Activated naive CD8-positive, alpha-beta T cell treated with anti-CD3 and anti-CD28 coated beads, Interleukin-2, amount 50 U/mL, for 24 hours (primary cell): ENCODE measurements around the gene PIMREG.

Experiments
- ATAC-seq: fragments of 150-1000 bp; cut with Tn5 transposase; one replicate; pipeline ENCODE4 v1.10.0; 2021
- DNase-seq: peaks from one replicate; pipeline ENCODE4 v3.0.0; 2021
- H3K27ac Mint-ChIP-seq: one replicate; pipeline ENCODE4 v1.8.0; 2021; ENCODE audit warnings: mild to moderate bottlenecking, mixed read lengths
- H3K27me3 Mint-ChIP-seq: one replicate; pipeline ENCODE4 v1.8.0; 2021; ENCODE audit warnings: mixed read lengths
- H3K36me3 Mint-ChIP-seq: one replicate; pipeline ENCODE4 v1.8.0; 2021; ENCODE audit warnings: low read depth, mixed read lengths
- H3K4me1 Mint-ChIP-seq: one replicate; pipeline ENCODE4 v1.8.0; 2021; ENCODE audit warnings: mixed read lengths
- H3K4me3 Mint-ChIP-seq: one replicate; pipeline ENCODE4 v1.8.0; 2021; ENCODE audit warnings: mild to moderate bottlenecking, moderate library complexity, mixed read lengths
- H3K9me3 Mint-ChIP-seq: one replicate; pipeline ENCODE4 v1.8.0; 2021; ENCODE audit warnings: mixed read lengths

PIMREG gene

GRCh38 chr17:6427279-6427781, 16.9 kb upstream of the PIMREG start:
- Mint-ChIP-seq H3K4me3 (peak overlapping the region; percentile 33), H3K36me3 (peaks cover 6% of the 10 kb centered on the region), H3K9me3 (peaks cover 19% of the 10 kb centered on the region), H3K4me1 (peaks cover 18% of the 10 kb centered on the region), H3K27me3 (peaks cover 28% of the 10 kb centered on the region), H3K27ac (peak overlapping the region; percentile 74)
- DNase-seq (peak; percentile 55), ATAC-seq (peak; percentile 70)

- no peak overlapping the region for H3K4me3 Mint-ChIP-seq
- peaks cover 6% of the 10 kb centered on the region for H3K36me3 Mint-ChIP-seq
- H3K9me3 Mint-ChIP-seq: peaks cover 19% of the 10 kb centered on the region
- no peak for ATAC-seq
- H3K27me3 Mint-ChIP-seq: peaks cover 29% of the 10 kb centered on the region
- H3K4me1 Mint-ChIP-seq: peaks cover 18% of the 10 kb centered on the region
- DNase-seq: no peak
- no peak overlapping the region for H3K27ac Mint-ChIP-seq
These were observed 15.9 kb upstream of the PIMREG start for GRCh38 chr17:6428207-6428965.

- Mint-ChIP-seq H3K36me3 (peaks cover 6% of the 10 kb centered on the region), H3K27ac (no peak overlapping the region), H3K27me3 (peaks cover 23% of the 10 kb centered on the region), H3K4me3 (no peak overlapping the region), H3K4me1 (peaks cover 18% of the 10 kb centered on the region), H3K9me3 (peaks cover 19% of the 10 kb centered on the region)
- DNase-seq: no peak
- no peak for ATAC-seq
These were observed 15.0 kb upstream of the PIMREG start for GRCh38 chr17:6429266-6429665.

GRCh38 chr17:6430769-6431168, 13.5 kb upstream of the PIMREG start:
- H3K27ac Mint-ChIP-seq: no peak overlapping the region
- no peak for ATAC-seq
- peaks cover 6% of the 10 kb centered on the region for H3K36me3 Mint-ChIP-seq
- peaks cover 19% of the 10 kb centered on the region for H3K9me3 Mint-ChIP-seq
- H3K4me1 Mint-ChIP-seq: peaks cover 18% of the 10 kb centered on the region
- no peak overlapping the region for H3K4me3 Mint-ChIP-seq
- DNase-seq: no peak
- peaks cover 23% of the 10 kb centered on the region for H3K27me3 Mint-ChIP-seq

- H3K4me3 Mint-ChIP-seq: no peak within 1 kb of the TSS
- H3K9me3 Mint-ChIP-seq: peaks cover 14% of the 10 kb centered on the region
- ATAC-seq (no peak), DNase-seq (no peak)
- H3K27me3 Mint-ChIP-seq: peaks cover 28% of the 10 kb centered on the region
- H3K4me1 Mint-ChIP-seq: no peaks in the 10 kb centered on the region
- peaks cover 3% of the 10 kb centered on the region for H3K36me3 Mint-ChIP-seq
- no peak within 1 kb of the TSS for H3K27ac Mint-ChIP-seq
These were observed 9.2 kb upstream of the PIMREG start, which contains the start of gene AIPL1 for GRCh38 chr17:6435051-6435450. Gene AIPL1, minus strand, starts transcription at chr17:6435121. Its CDS starts 17 bp downstream, at chr17:6435104.

GRCh38 chr17:6435968-6436367, 8.3 kb upstream of the PIMREG start:
- H3K4me3 Mint-ChIP-seq: peak overlapping the region; percentile 7
- DNase-seq (peak; percentile 60), ATAC-seq (peak; percentile 83)
- H3K9me3 Mint-ChIP-seq: peaks cover 8% of the 10 kb centered on the region
- no peak overlapping the region for H3K27ac Mint-ChIP-seq
- peaks cover 3% of the 10 kb centered on the region for H3K36me3 Mint-ChIP-seq
- H3K27me3 Mint-ChIP-seq: peaks cover 24% of the 10 kb centered on the region
- H3K4me1 Mint-ChIP-seq: no peaks in the 10 kb centered on the region

- H3K27me3 Mint-ChIP-seq: peaks cover 13% of the 10 kb centered on the region
- no peaks in the 10 kb centered on the region for H3K4me1 Mint-ChIP-seq
- no peaks in the 10 kb centered on the region for H3K36me3 Mint-ChIP-seq
- H3K27ac Mint-ChIP-seq: no peak overlapping the region
- H3K9me3 Mint-ChIP-seq: no peaks in the 10 kb centered on the region
- DNase-seq (no peak), ATAC-seq (no peak)
- H3K4me3 Mint-ChIP-seq: no peak overlapping the region
These were observed 6.8 kb upstream of the PIMREG start for GRCh38 chr17:6437466-6437865.

- no peaks in the 10 kb centered on the region for H3K9me3 Mint-ChIP-seq
- H3K27me3 Mint-ChIP-seq: peaks cover 13% of the 10 kb centered on the region
- H3K4me1 Mint-ChIP-seq: no peaks in the 10 kb centered on the region
- no peaks in the 10 kb centered on the region for H3K36me3 Mint-ChIP-seq
- DNase-seq (no peak), ATAC-seq (no peak)
- H3K27ac Mint-ChIP-seq: no peak overlapping the region
- no peak overlapping the region for H3K4me3 Mint-ChIP-seq
These were observed 6.3 kb upstream of the PIMREG start for GRCh38 chr17:6437956-6438355.

- DNase-seq (no peak), ATAC-seq (no peak)
- Mint-ChIP-seq H3K27ac (no peak overlapping the region), H3K9me3 (no peaks in the 10 kb centered on the region), H3K27me3 (peaks cover 18% of the 10 kb centered on the region), H3K36me3 (no peaks in the 10 kb centered on the region), H3K4me1 (peaks cover 11% of the 10 kb centered on the region), H3K4me3 (no peak overlapping the region)
These were observed 4.3 kb upstream of the PIMREG start for GRCh38 chr17:6439951-6440350.

- no peaks in the 10 kb centered on the region for H3K9me3 Mint-ChIP-seq
- H3K4me3 Mint-ChIP-seq: no peak overlapping the region
- ATAC-seq (no peak), DNase-seq (no peak)
- H3K36me3 Mint-ChIP-seq: no peaks in the 10 kb centered on the region
- H3K27ac Mint-ChIP-seq: no peak overlapping the region
- H3K4me1 Mint-ChIP-seq: peaks cover 11% of the 10 kb centered on the region
- peaks cover 10% of the 10 kb centered on the region for H3K27me3 Mint-ChIP-seq
These were observed 1.5 kb upstream of the PIMREG start for GRCh38 chr17:6442775-6443174.

GRCh38 chr17:6444571-6445335, 498 bp downstream of the PIMREG start:
- DNase-seq (no peak), ATAC-seq (no peak)
- Mint-ChIP-seq H3K27ac (peak overlapping the region; percentile 82), H3K4me3 (peak overlapping the region; percentile 83), H3K27me3 (peaks cover 8% of the 10 kb centered on the region), H3K36me3 (no peaks in the 10 kb centered on the region), H3K9me3 (no peaks in the 10 kb centered on the region), H3K4me1 (peaks cover 11% of the 10 kb centered on the region)

- no peak overlapping the region for H3K27ac Mint-ChIP-seq
- H3K36me3 Mint-ChIP-seq: no peaks in the 10 kb centered on the region
- no peak for ATAC-seq
These were observed 2.4 kb downstream of the PIMREG start for GRCh38 chr17:6446516-6447100.

GRCh38 chr17:6448473-6448872, 4.2 kb downstream of the PIMREG start:
- DNase-seq: no peak
- Mint-ChIP-seq H3K4me3 (no peak overlapping the region), H3K9me3 (no peaks in the 10 kb centered on the region), H3K27me3 (peaks cover 12% of the 10 kb centered on the region), H3K36me3 (no peaks in the 10 kb centered on the region), H3K4me1 (peaks cover 12% of the 10 kb centered on the region), H3K27ac (no peak overlapping the region)
- no peak for ATAC-seq

More at GRCh38 chr17:6446516-6447100, 2.4 kb downstream of the PIMREG start:
- H3K27me3 Mint-ChIP-seq: peaks cover 8% of the 10 kb centered on the region
- no peak overlapping the region for H3K4me3 Mint-ChIP-seq
- H3K4me1 Mint-ChIP-seq: peaks cover 15% of the 10 kb centered on the region
- no peak for DNase-seq
- no peaks in the 10 kb centered on the region for H3K9me3 Mint-ChIP-seq

GRCh38 chr17:6449307-6449706, 5.1 kb downstream of the PIMREG start:
- ATAC-seq: no peak
- H3K36me3 Mint-ChIP-seq: no peaks in the 10 kb centered on the region

More at GRCh38 chr17:6449307-6449706, 5.1 kb downstream of the PIMREG start:
- H3K9me3 Mint-ChIP-seq: no peaks in the 10 kb centered on the region
- peaks cover 7% of the 10 kb centered on the region for H3K4me1 Mint-ChIP-seq
- peaks cover 10% of the 10 kb centered on the region for H3K27me3 Mint-ChIP-seq
- H3K4me3 Mint-ChIP-seq: no peak overlapping the region
- DNase-seq: no peak
- H3K27ac Mint-ChIP-seq: no peak overlapping the region
